HUDEP-2 (cell line): Measurements from ENCODE around the gene NPEPL1.

Source experiments
- DNase-seq, 76 experiments: peaks; one replicate each; lab custom pipeline; 2025; ENCODE audit not compliant: unreplicated experiment in 76 of 76; lab: John Stamatoyannopoulos, UW

NPEPL1 gene

GRCh38 chr20:58656831-58657230 is 35.8 kb upstream of the NPEPL1 start:
- DNase-seq, result no peak

- no peak for DNase-seq
Measured at GRCh38 chr20:58657262-58657661, 35.3 kb upstream of the NPEPL1 start.

GRCh38 chr20:58657986-58658385 is 34.6 kb upstream of the NPEPL1 start:
- DNase-seq, result no peak

GRCh38 chr20:58658760-58659159 is 33.8 kb upstream of the NPEPL1 start:
- no peak for DNase-seq

GRCh38 chr20:58659841-58660240 is 32.8 kb upstream of the NPEPL1 start:
- DNase-seq, result no peak

GRCh38 chr20:58660855-58661597 is 31.6 kb upstream of the NPEPL1 start:
- no peak for DNase-seq

GRCh38 chr20:58661598-58662473 is 30.8 kb upstream of the NPEPL1 start:
- no peak for DNase-seq

GRCh38 chr20:58664331-58664730 is 28.3 kb upstream of the NPEPL1 start:
- no peak for DNase-seq

GRCh38 chr20:58664883-58665282 is 27.7 kb upstream of the NPEPL1 start:
- no peak for DNase-seq

GRCh38 chr20:58665606-58666005 is 27.0 kb upstream of the NPEPL1 start:
- DNase-seq, result no peak

- no peak for DNase-seq
Measured at GRCh38 chr20:58666702-58667101, 25.9 kb upstream of the NPEPL1 start.

GRCh38 chr20:58667975-58668374 is 24.6 kb upstream of the NPEPL1 start:
- no peak for DNase-seq

- no peak for DNase-seq
Measured at GRCh38 chr20:58668901-58669286, 23.7 kb upstream of the NPEPL1 start.

GRCh38 chr20:58669287-58670006 is 23.2 kb upstream of the NPEPL1 start:
- DNase-seq, result no peak

GRCh38 chr20:58670102-58670501 is 22.5 kb upstream of the NPEPL1 start:
- DNase-seq, result no peak

- DNase-seq, result no peak
Measured at GRCh38 chr20:58670659-58671058, 21.9 kb upstream of the NPEPL1 start.

GRCh38 chr20:58673119-58673518 is 19.5 kb upstream of the NPEPL1 start:
- DNase-seq, result no peak

GRCh38 chr20:58675146-58675584 is 17.4 kb upstream of the NPEPL1 start:
- DNase-seq, result no peak

GRCh38 chr20:58675641-58676040 is 17.0 kb upstream of the NPEPL1 start:
- no peak for DNase-seq

- DNase-seq, result no peak
Measured at GRCh38 chr20:58676161-58676560, 16.4 kb upstream of the NPEPL1 start.

- no peak for DNase-seq
Measured at GRCh38 chr20:58677079-58677604, 15.5 kb upstream of the NPEPL1 start.
